ENCODE data around the gene ASPDH.

Gene ASPDH

GRCh38 chr19:50512999-50513745 lies 541 bp downstream of the ASPDH start:
- no peak for DNase-seq

- DNase-seq = no peak
Measured at GRCh38 chr19:50512112-50512998, 1.4 kb downstream of the ASPDH start.

- peak; percentile 97 for DNase-seq
Measured at GRCh38 chr19:50511069-50511822, 2.5 kb downstream of the ASPDH start, which contains the start of gene JOSD2. JOSD2 (minus strand) TSS chr19:50511191; CDS start chr19:50510431, 760 bp downstream.

GRCh38 chr19:50510700-50511068 lies 3.0 kb downstream of the ASPDH start:
- DNase-seq = no peak

- no peak for DNase-seq
Measured at GRCh38 chr19:50510121-50510670, 3.5 kb downstream of the ASPDH start.

- no peak for DNase-seq
Measured at GRCh38 chr19:50509366-50509765, 4.3 kb downstream of the ASPDH start.

- no peak for DNase-seq
Measured at GRCh38 chr19:50508843-50509190, 4.9 kb downstream of the ASPDH start.

- DNase-seq = no peak
Measured at GRCh38 chr19:50507376-50507775, 6.3 kb downstream of the ASPDH start.

GRCh38 chr19:50506700-50507099 lies 7.0 kb downstream of the ASPDH start:
- DNase-seq = no peak

- no peak for DNase-seq
Measured at GRCh38 chr19:50505856-50506611, 7.7 kb downstream of the ASPDH start.

- no peak for DNase-seq
Measured at GRCh38 chr19:50501568-50502475, 11.9 kb downstream of the ASPDH start.

- DNase-seq = no peak
Measured at GRCh38 chr19:50501186-50501567, 12.5 kb downstream of the ASPDH start.

- DNase-seq = no peak
Measured at GRCh38 chr19:50500753-50501151, 13.0 kb downstream of the ASPDH start.

- no peak for DNase-seq
Measured at GRCh38 chr19:50500060-50500752, 13.5 kb downstream of the ASPDH start.

GRCh38 chr19:50498219-50499056 lies 15.3 kb downstream of the ASPDH start:
- no peak for DNase-seq

- DNase-seq = no peak
Measured at GRCh38 chr19:50497022-50497405, 16.7 kb downstream of the ASPDH start.

GRCh38 chr19:50496189-50497021 lies 17.3 kb downstream of the ASPDH start:
- no peak for DNase-seq

- DNase-seq = no peak
Measured at GRCh38 chr19:50495020-50495531, 18.6 kb downstream of the ASPDH start.

Data from activated CD8-positive, alpha-beta memory T cell treated with anti-CD3 and anti-CD28 coated beads for 24 hours (primary cell).